ENCODE results near the gene SLC9B1.

SLC9B1 gene

GRCh38 chr4:103032574-103032973 is 13.1 kb upstream of the SLC9B1 start:
- H3K36me3 ChIP-seq (ENCODE audit: control insufficient read depth, low read depth, low read length), result no peaks in the 10 kb centered on the region
- no peaks in the 10 kb centered on the region for H3K4me1 ChIP-seq (ENCODE audit: control insufficient read depth, low read depth, low read length)
- no peaks in the 10 kb centered on the region for H3K27me3 ChIP-seq (ENCODE audit: control insufficient read depth, insufficient read depth, low read length)
- no peaks in the 10 kb centered on the region for H3K9me3 ChIP-seq (ENCODE audit: control insufficient read depth, low read depth, low read length)
- no peak overlapping the region for H3K27ac ChIP-seq (ENCODE audit: low read length)
- H3K4me3 ChIP-seq (ENCODE audit: low read length), result no peak overlapping the region
- no peak overlapping the region for H3K9ac ChIP-seq (ENCODE audit: low read length)

DNA sequence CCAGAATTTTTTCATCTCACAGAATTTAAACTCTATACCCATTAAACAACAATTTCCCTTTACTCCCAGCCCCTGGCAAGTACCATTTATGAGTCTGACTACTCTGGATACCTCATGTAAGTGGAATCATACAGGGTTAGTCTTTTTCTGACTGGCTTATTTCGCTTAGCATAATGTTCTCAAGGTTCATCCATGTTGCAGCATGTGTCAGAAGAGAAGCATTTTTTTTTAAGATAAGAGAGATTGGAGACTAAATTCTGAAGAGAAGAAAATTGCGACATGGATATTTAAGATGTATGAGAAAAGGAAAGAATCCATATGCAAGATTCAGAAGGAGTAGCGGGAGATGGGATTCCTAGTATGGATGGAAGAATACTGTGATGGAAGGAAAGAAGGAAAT is 11.3 kb upstream of the SLC9B1 start:
- no peaks in the 10 kb centered on the region for H3K4me1 ChIP-seq (ENCODE audit: control insufficient read depth, low read depth, low read length)
- no peaks in the 10 kb centered on the region for H3K36me3 ChIP-seq (ENCODE audit: control insufficient read depth, low read depth, low read length)
- H3K27me3 ChIP-seq (ENCODE audit: control insufficient read depth, insufficient read depth, low read length), result no peaks in the 10 kb centered on the region
- no peak overlapping the region for H3K27ac ChIP-seq (ENCODE audit: low read length)
- H3K9ac ChIP-seq (ENCODE audit: low read length), result no peak overlapping the region
- H3K4me3 ChIP-seq (ENCODE audit: low read length), result no peak overlapping the region
- H3K9me3 ChIP-seq (ENCODE audit: control insufficient read depth, low read depth, low read length), result no peaks in the 10 kb centered on the region

DNA sequence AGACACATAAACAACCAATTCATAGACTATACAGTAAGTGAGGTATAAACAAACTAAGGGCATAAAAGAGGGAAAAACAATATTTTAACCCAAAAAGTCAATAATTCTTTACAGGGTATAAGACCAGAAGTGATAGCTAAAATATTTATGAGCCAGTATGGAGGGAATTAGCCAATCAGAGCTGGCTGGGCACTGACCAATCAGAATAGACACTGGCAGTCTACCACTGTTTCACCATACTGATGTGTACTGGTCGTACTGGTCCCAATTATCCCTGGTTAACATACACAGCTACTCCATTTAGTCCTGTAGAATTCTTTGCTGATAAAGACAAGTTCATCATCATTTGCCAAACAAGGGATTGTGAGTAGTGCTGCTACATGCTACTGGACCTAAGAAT is 9.8 kb upstream of the SLC9B1 start:
- Histone ChIP-seq H3K9me3 (ENCODE audit: control insufficient read depth, low read depth, low read length) (no peaks in the 10 kb centered on the region), H3K36me3 (ENCODE audit: control insufficient read depth, low read depth, low read length) (no peaks in the 10 kb centered on the region), H3K9ac (ENCODE audit: low read length) (no peak overlapping the region), H3K27me3 (ENCODE audit: control insufficient read depth, insufficient read depth, low read length) (no peaks in the 10 kb centered on the region), H3K4me3 (ENCODE audit: low read length) (no peak overlapping the region), H3K27ac (ENCODE audit: low read length) (no peak overlapping the region), H3K4me1 (ENCODE audit: control insufficient read depth, low read depth, low read length) (no peaks in the 10 kb centered on the region)

DNA sequence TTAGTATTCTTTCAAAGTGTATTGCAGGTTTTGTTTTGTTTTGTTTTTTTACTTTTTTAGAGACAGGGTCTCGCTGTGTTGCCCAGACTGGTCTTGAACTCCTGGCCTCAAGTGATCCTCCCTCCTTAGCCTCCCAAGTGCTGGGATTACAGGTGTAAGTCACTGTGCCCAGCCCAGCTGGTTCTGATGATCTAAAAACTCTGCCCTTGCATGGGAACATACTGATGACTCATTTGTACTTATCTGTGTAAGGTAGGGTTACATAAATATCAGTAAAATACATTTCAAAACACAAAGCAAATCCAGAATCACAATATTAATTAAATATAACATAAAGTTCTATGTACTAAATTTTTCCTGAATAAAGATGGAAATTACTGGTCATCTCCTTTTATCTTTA is 7.4 kb upstream of the SLC9B1 start:
- Histone ChIP-seq H3K9me3 (ENCODE audit: control insufficient read depth, low read depth, low read length) (no peaks in the 10 kb centered on the region), H3K9ac (ENCODE audit: low read length) (no peak overlapping the region), H3K27me3 (ENCODE audit: control insufficient read depth, insufficient read depth, low read length) (no peaks in the 10 kb centered on the region), H3K36me3 (ENCODE audit: control insufficient read depth, low read depth, low read length) (no peaks in the 10 kb centered on the region), H3K4me1 (ENCODE audit: control insufficient read depth, low read depth, low read length) (no peaks in the 10 kb centered on the region), H3K4me3 (ENCODE audit: low read length) (no peak overlapping the region), H3K27ac (ENCODE audit: low read length) (no peak overlapping the region)

DNA sequence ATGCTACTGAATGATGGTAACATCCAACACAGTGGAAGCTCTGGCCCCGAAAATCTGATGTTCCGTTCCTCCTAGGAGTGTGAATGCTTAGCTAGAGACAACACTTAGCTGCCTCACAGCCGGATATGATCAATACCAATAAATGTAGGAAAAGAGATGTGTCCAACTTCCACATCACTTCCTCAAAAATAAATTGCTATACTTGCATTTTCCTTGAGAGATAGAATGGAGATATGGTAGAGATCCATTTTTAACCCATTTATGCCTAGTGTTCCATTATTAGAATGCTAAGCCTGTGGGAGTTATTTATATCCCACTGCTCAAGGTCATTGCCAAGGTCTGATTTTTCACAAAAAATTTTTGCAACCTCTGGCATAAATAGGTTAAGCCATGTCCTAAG is 5.5 kb upstream of the SLC9B1 start:
- no peak overlapping the region for H3K4me3 ChIP-seq (ENCODE audit: low read length)
- H3K27ac ChIP-seq (ENCODE audit: low read length), result no peak overlapping the region
- no peaks in the 10 kb centered on the region for H3K9me3 ChIP-seq (ENCODE audit: control insufficient read depth, low read depth, low read length)
- H3K4me1 ChIP-seq (ENCODE audit: control insufficient read depth, low read depth, low read length), result no peaks in the 10 kb centered on the region
- H3K9ac ChIP-seq (ENCODE audit: low read length), result no peak overlapping the region
- H3K27me3 ChIP-seq (ENCODE audit: control insufficient read depth, insufficient read depth, low read length), result no peaks in the 10 kb centered on the region
- H3K36me3 ChIP-seq (ENCODE audit: control insufficient read depth, low read depth, low read length), result no peaks in the 10 kb centered on the region

GRCh38 chr4:103021120-103021519 is 1.6 kb upstream of the SLC9B1 start:
- Histone ChIP-seq H3K36me3 (ENCODE audit: control insufficient read depth, low read depth, low read length) (no peaks in the 10 kb centered on the region), H3K4me1 (ENCODE audit: control insufficient read depth, low read depth, low read length) (no peaks in the 10 kb centered on the region), H3K27me3 (ENCODE audit: control insufficient read depth, insufficient read depth, low read length) (no peaks in the 10 kb centered on the region), H3K4me3 (ENCODE audit: low read length) (no peak overlapping the region), H3K9me3 (ENCODE audit: control insufficient read depth, low read depth, low read length) (no peaks in the 10 kb centered on the region), H3K27ac (ENCODE audit: low read length) (no peak overlapping the region), H3K9ac (ENCODE audit: low read length) (no peak overlapping the region)

- no peak overlapping the region for H3K27ac ChIP-seq (ENCODE audit: low read length)
- H3K9ac ChIP-seq (ENCODE audit: low read length), result no peak overlapping the region
Measured at GRCh38 chr4:103018391-103019307, 856 bp downstream of the SLC9B1 start.

GRCh38 chr4:103012551-103012950 is 7.0 kb downstream of the SLC9B1 start:
- Histone ChIP-seq H3K36me3 (ENCODE audit: control insufficient read depth, low read depth, low read length) (no peaks in the 10 kb centered on the region), H3K9ac (ENCODE audit: low read length) (no peak overlapping the region), H3K9me3 (ENCODE audit: control insufficient read depth, low read depth, low read length) (no peaks in the 10 kb centered on the region), H3K4me1 (ENCODE audit: control insufficient read depth, low read depth, low read length) (no peaks in the 10 kb centered on the region), H3K27ac (ENCODE audit: low read length) (no peak overlapping the region), H3K4me3 (ENCODE audit: low read length) (no peak overlapping the region), H3K27me3 (ENCODE audit: control insufficient read depth, insufficient read depth, low read length) (no peaks in the 10 kb centered on the region)

More at GRCh38 chr4:103018391-103019307, 856 bp downstream of the SLC9B1 start:
- H3K9me3 ChIP-seq (ENCODE audit: control insufficient read depth, low read depth, low read length), result no peaks in the 10 kb centered on the region
- H3K4me3 ChIP-seq (ENCODE audit: low read length), result no peak overlapping the region
- no peaks in the 10 kb centered on the region for H3K4me1 ChIP-seq (ENCODE audit: control insufficient read depth, low read depth, low read length)
- H3K36me3 ChIP-seq (ENCODE audit: control insufficient read depth, low read depth, low read length), result no peaks in the 10 kb centered on the region
- H3K27me3 ChIP-seq (ENCODE audit: control insufficient read depth, insufficient read depth, low read length), result no peaks in the 10 kb centered on the region

GRCh38 chr4:103012060-103012459 is 7.4 kb downstream of the SLC9B1 start:
- Histone ChIP-seq H3K27ac (ENCODE audit: low read length) (no peak overlapping the region), H3K4me1 (ENCODE audit: control insufficient read depth, low read depth, low read length) (no peaks in the 10 kb centered on the region)

GRCh38 chr4:103011378-103012025 is 8.0 kb downstream of the SLC9B1 start:
- no peak overlapping the region for H3K9ac ChIP-seq (ENCODE audit: low read length)
- no peak overlapping the region for H3K4me3 ChIP-seq (ENCODE audit: low read length)
- H3K27me3 ChIP-seq (ENCODE audit: control insufficient read depth, insufficient read depth, low read length), result no peaks in the 10 kb centered on the region
- H3K27ac ChIP-seq (ENCODE audit: low read length), result no peak overlapping the region
- H3K9me3 ChIP-seq (ENCODE audit: control insufficient read depth, low read depth, low read length), result no peaks in the 10 kb centered on the region
- no peaks in the 10 kb centered on the region for H3K4me1 ChIP-seq (ENCODE audit: control insufficient read depth, low read depth, low read length)
- no peaks in the 10 kb centered on the region for H3K36me3 ChIP-seq (ENCODE audit: control insufficient read depth, low read depth, low read length)

More at GRCh38 chr4:103012060-103012459, 7.4 kb downstream of the SLC9B1 start:
- H3K9me3 ChIP-seq (ENCODE audit: control insufficient read depth, low read depth, low read length), result no peaks in the 10 kb centered on the region
- no peak overlapping the region for H3K9ac ChIP-seq (ENCODE audit: low read length)
- H3K27me3 ChIP-seq (ENCODE audit: control insufficient read depth, insufficient read depth, low read length), result no peaks in the 10 kb centered on the region
- no peaks in the 10 kb centered on the region for H3K36me3 ChIP-seq (ENCODE audit: control insufficient read depth, low read depth, low read length)
- no peak overlapping the region for H3K4me3 ChIP-seq (ENCODE audit: low read length)

DNA sequence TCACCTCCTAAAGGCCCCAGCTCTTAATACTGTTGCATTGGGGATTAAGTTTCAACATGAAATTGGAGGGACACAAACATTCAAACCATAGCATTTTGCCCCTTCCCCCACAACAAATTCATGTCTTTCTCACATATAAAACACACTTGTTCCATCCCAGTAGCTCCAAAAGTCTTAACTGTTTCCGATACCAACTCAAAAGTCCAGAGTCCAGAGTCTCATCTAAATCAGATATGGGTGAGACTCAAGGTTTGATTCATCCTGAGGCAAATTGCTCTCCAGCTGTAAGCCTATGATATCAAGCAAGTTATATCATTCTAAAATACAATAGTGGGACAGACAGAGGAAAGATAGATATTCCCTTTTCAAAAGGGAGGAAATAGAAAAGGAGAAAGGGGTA is 8.7 kb downstream of the SLC9B1 start:
- H3K4me3 ChIP-seq (ENCODE audit: low read length), result no peak overlapping the region
- H3K9ac ChIP-seq (ENCODE audit: low read length), result no peak overlapping the region
- no peak overlapping the region for H3K27ac ChIP-seq (ENCODE audit: low read length)
- H3K9me3 ChIP-seq (ENCODE audit: control insufficient read depth, low read depth, low read length), result no peaks in the 10 kb centered on the region
- H3K27me3 ChIP-seq (ENCODE audit: control insufficient read depth, insufficient read depth, low read length), result no peaks in the 10 kb centered on the region
- no peaks in the 10 kb centered on the region for H3K4me1 ChIP-seq (ENCODE audit: control insufficient read depth, low read depth, low read length)
- no peaks in the 10 kb centered on the region for H3K36me3 ChIP-seq (ENCODE audit: control insufficient read depth, low read depth, low read length)
